ENCODE measurements around the gene ASPSCR1.

- no peak for TF ChIP-seq POLR2A (IDR thresholded peaks at IDR 0.05)
- TF ChIP-seq CTCF (IDR thresholded peaks at IDR 0.05), result peak; percentile 94 to 99 (median 95)
Observed at GRCh38 chr17:82030470-82031302, 53.3 kb downstream of the ASPSCR1 start.

Measured in esophagus squamous epithelium (tissue), 4 donors.